GM21447 (cell line): ENCODE data around the gene ALDH18A1.
"Not testable (repeated sequence)": the region's sequence is repeated elsewhere in the genome, so short reads cannot be mapped to it uniquely, and the experiment has no call there.

ENCODE experiments used
- ATAC-seq: cut with Tn5 transposase; IDR thresholded peaks from one replicate; pipeline ENCODE4 v1.9.1; 2021; ENCODE audit not compliant: unreplicated experiment

The ALDH18A1 gene

GRCh38 chr10:95651346-95652060, 5.0 kb downstream of the ALDH18A1 start:
- ATAC-seq: no peak

- ATAC-seq: no peak
Measured at GRCh38 chr10:95650232-95650631, 6.3 kb downstream of the ALDH18A1 start.

GRCh38 chr10:95648138-95648537, 8.4 kb downstream of the ALDH18A1 start:
- no peak for ATAC-seq

GRCh38 chr10:95646160-95646559, 10.4 kb downstream of the ALDH18A1 start:
- ATAC-seq: no peak

- no peak for ATAC-seq
Measured at GRCh38 chr10:95644901-95645300, 11.6 kb downstream of the ALDH18A1 start.

GRCh38 chr10:95640891-95641315, 15.6 kb downstream of the ALDH18A1 start:
- no peak for ATAC-seq

GRCh38 chr10:95637911-95638310, 18.6 kb downstream of the ALDH18A1 start:
- ATAC-seq: no peak

GRCh38 chr10:95637140-95637539, 19.4 kb downstream of the ALDH18A1 start:
- ATAC-seq: no peak

GRCh38 chr10:95635319-95635733, 21.2 kb downstream of the ALDH18A1 start:
- ATAC-seq: no peak

- no peak for ATAC-seq
Measured at GRCh38 chr10:95628786-95629185, 27.7 kb downstream of the ALDH18A1 start.

- no peak for ATAC-seq
Measured at GRCh38 chr10:95626500-95626899, 30.0 kb downstream of the ALDH18A1 start.

GRCh38 chr10:95620415-95620814, 36.1 kb downstream of the ALDH18A1 start:
- ATAC-seq: not testable (repeated sequence)

GRCh38 chr10:95618101-95618500, 38.4 kb downstream of the ALDH18A1 start:
- ATAC-seq: no peak

GRCh38 chr10:95616446-95616845, 40.1 kb downstream of the ALDH18A1 start:
- no peak for ATAC-seq

GRCh38 chr10:95613330-95613729, 43.2 kb downstream of the ALDH18A1 start:
- ATAC-seq: no peak

GRCh38 chr10:95610727-95611126, 45.8 kb downstream of the ALDH18A1 start:
- no peak for ATAC-seq

GRCh38 chr10:95606922-95607321, 49.6 kb downstream of the ALDH18A1 start:
- ATAC-seq: no peak

- no peak for ATAC-seq
Measured at GRCh38 chr10:95605163-95605562, 51.3 kb downstream of the ALDH18A1 start.

- ATAC-seq: no peak
Measured at GRCh38 chr10:95604630-95605029, 51.9 kb downstream of the ALDH18A1 start.

GRCh38 chr10:95602382-95602781, 54.1 kb downstream of the ALDH18A1 start:
- ATAC-seq: no peak

- no peak for ATAC-seq
Measured at GRCh38 chr10:95601116-95601719, 55.3 kb downstream of the ALDH18A1 start.

GRCh38 chr10:95600158-95600557, 56.4 kb downstream of the ALDH18A1 start:
- ATAC-seq: no peak

- ATAC-seq: no peak
Measured at GRCh38 chr10:95597788-95598187, 58.7 kb downstream of the ALDH18A1 start.
